ENCODE results near the gene ASPN. TPM values are rescaled to one million over a fixed set of nuclear protein-coding genes. Genes with fewer than 3 reads are reported as not detected.

The ASPN gene
- total RNA-seq, 2 experiments from 2014 or later: not detected

DNA sequence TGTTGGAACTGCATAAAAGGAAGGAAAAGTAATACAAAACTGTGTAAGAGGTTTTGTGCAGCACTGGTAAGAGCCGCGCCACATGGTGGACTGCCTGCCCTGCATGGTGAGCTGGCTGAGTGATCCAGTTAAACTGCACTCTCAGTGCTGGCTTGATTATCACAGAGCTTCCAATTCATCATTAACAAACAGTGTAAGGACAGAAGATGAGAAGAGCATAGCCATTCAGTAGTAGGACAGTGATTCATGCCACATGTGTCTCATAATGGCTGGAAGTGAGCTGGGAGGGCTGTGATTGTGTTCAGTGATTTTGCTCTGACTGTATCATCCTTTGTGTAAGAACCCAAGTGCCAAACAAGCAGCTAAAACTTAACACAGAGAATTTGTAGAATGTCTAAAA lies 14.1 kb downstream of the ASPN start:
- H3K4me3 ChIP-seq (ENCODE audit: low read depth, low read length, poor library complexity, severe bottlenecking): no peak overlapping the region
- no TSS peak for BruUV-seq (replicated peaks)
- no peaks in the 10 kb centered on the region for H3K9me2 ChIP-seq (ENCODE audit: insufficient read depth, low read length)
- no peaks in the 10 kb centered on the region for H4K20me1 ChIP-seq (ENCODE audit: insufficient read depth, low read length)
- H3K9me3 ChIP-seq (ENCODE audit: low read length): no peaks in the 10 kb centered on the region
- no peak overlapping the region for H2AFZ ChIP-seq (ENCODE audit: low read length)
- intact Hi-C loops (cut with micrococcal nuclease; ENCODE audit: unreplicated experiment): no loop called here
- POLR2A ChIA-PET: no interaction called here
- H3K27ac ChIP-seq (ENCODE audit: low read depth, low read length, poor library complexity, severe bottlenecking): no peak overlapping the region
- no peak for DNase-seq (ENCODE audit: low spot score)
- H3K79me2 ChIP-seq (ENCODE audit: insufficient read depth, low read depth, low read length): no peaks in the 10 kb centered on the region
- no peaks in the 10 kb centered on the region for H3K36me3 ChIP-seq (ENCODE audit: insufficient read depth, low read length)
- TF ChIP-seq EZH2phosphoT487 (IDR thresholded peaks at IDR 0.05; ENCODE audit: borderline replicate concordance, low read depth, low read length): no peak
- TF ChIP-seq, protein P1, sequence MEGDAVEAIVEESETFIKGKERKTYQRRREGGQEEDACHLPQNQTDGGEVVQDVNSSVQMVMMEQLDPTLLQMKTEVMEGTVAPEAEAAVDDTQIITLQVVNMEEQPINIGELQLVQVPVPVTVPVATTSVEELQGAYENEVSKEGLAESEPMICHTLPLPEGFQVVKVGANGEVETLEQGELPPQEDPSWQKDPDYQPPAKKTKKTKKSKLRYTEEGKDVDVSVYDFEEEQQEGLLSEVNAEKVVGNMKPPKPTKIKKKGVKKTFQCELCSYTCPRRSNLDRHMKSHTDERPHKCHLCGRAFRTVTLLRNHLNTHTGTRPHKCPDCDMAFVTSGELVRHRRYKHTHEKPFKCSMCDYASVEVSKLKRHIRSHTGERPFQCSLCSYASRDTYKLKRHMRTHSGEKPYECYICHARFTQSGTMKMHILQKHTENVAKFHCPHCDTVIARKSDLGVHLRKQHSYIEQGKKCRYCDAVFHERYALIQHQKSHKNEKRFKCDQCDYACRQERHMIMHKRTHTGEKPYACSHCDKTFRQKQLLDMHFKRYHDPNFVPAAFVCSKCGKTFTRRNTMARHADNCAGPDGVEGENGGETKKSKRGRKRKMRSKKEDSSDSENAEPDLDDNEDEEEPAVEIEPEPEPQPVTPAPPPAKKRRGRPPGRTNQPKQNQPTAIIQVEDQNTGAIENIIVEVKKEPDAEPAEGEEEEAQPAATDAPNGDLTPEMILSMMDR (conservative IDR thresholded peaks at IDR 0.05; ENCODE audit: low read length): no peak
- no peaks in the 10 kb centered on the region for H3K4me1 ChIP-seq (ENCODE audit: insufficient read depth, low read length, poor library complexity, severe bottlenecking)
- H3K4me2 ChIP-seq (ENCODE audit: low read length): no peak overlapping the region
- CTCF ChIA-PET (ENCODE audit: unreplicated experiment): no interaction called here

DNA sequence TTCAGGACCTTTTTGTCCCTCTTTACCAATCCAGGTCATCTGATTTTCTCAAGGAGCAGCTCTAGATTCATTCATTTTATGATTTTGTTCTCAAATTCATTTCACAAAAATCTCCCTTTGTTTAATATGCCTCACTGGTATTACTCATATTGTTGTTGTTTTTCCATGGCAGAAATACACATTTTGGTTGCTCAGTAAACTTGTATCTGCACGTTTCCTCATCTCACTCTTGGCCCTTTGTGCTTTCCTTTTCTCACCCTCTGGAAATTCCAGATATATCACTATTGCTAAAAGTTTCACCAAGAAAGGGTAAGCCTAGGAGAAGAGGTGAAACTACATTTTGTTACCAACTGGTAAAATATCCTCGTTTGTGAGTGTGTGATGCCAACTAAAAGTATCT lies 14.8 kb downstream of the ASPN start:
- TF ChIP-seq, protein P1 (conservative IDR thresholded peaks at IDR 0.05; ENCODE audit: low read length): no peak
- TF ChIP-seq EZH2phosphoT487 (IDR thresholded peaks at IDR 0.05; ENCODE audit: borderline replicate concordance, low read depth, low read length): no peak

DNA sequence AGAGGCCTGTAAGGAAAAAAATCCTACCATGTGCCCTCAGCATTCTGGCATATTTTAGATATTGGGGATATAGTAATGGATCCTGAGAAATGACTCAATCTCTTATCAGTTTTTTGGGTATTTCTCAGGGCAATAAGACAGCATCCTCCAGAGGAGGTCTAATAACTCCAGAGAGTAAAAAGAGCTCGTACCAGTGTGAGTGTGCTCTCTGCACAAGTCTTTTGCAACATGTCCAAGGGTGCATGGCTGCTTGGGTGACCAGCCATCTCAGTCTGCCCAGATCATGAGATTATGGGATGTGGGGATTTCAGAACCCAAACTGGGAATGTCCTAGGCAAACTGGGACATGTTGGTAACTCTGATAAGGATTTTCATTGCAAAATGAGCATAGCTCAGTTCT lies 15.3 kb downstream of the ASPN start:
- no TSS peak for BruUV-seq (replicated peaks)
- H3K9me3 ChIP-seq (ENCODE audit: low read length): no peaks in the 10 kb centered on the region
- intact Hi-C loops (cut with micrococcal nuclease; ENCODE audit: unreplicated experiment): no loop called here
- no peaks in the 10 kb centered on the region for H4K20me1 ChIP-seq (ENCODE audit: insufficient read depth, low read length)
- H3K4me3 ChIP-seq (ENCODE audit: low read depth, low read length, poor library complexity, severe bottlenecking): no peak overlapping the region
- POLR2A ChIA-PET: no interaction called here
- CTCF ChIA-PET (ENCODE audit: unreplicated experiment): no interaction called here
- H3K36me3 ChIP-seq (ENCODE audit: insufficient read depth, low read length): no peaks in the 10 kb centered on the region
- no peak for DNase-seq (ENCODE audit: low spot score)
- H2AFZ ChIP-seq (ENCODE audit: low read length): no peak overlapping the region
- no peak overlapping the region for H3K4me2 ChIP-seq (ENCODE audit: low read length)
- no peak for TF ChIP-seq EZH2phosphoT487 (IDR thresholded peaks at IDR 0.05; ENCODE audit: borderline replicate concordance, low read depth, low read length)
- TF ChIP-seq, protein P1 (conservative IDR thresholded peaks at IDR 0.05; ENCODE audit: low read length): no peak
- H3K79me2 ChIP-seq (ENCODE audit: insufficient read depth, low read depth, low read length): no peaks in the 10 kb centered on the region
- no peak overlapping the region for H3K27ac ChIP-seq (ENCODE audit: low read depth, low read length, poor library complexity, severe bottlenecking)
- H3K9me2 ChIP-seq (ENCODE audit: insufficient read depth, low read length): no peaks in the 10 kb centered on the region
- no peaks in the 10 kb centered on the region for H3K4me1 ChIP-seq (ENCODE audit: insufficient read depth, low read length, poor library complexity, severe bottlenecking)

More for the DNA sequence above, 14.8 kb downstream of the ASPN start:
- Histone ChIP-seq H3K9me2 (ENCODE audit: insufficient read depth, low read length) (no peaks in the 10 kb centered on the region), H3K79me2 (ENCODE audit: insufficient read depth, low read depth, low read length) (no peaks in the 10 kb centered on the region), H3K4me2 (ENCODE audit: low read length) (no peak overlapping the region), H3K9me3 (ENCODE audit: low read length) (no peaks in the 10 kb centered on the region), H4K20me1 (ENCODE audit: insufficient read depth, low read length) (no peaks in the 10 kb centered on the region), H3K36me3 (ENCODE audit: insufficient read depth, low read length) (no peaks in the 10 kb centered on the region), H3K4me1 (ENCODE audit: insufficient read depth, low read length, poor library complexity, severe bottlenecking) (no peaks in the 10 kb centered on the region), H2AFZ (ENCODE audit: low read length) (no peak overlapping the region), H3K27ac (ENCODE audit: low read depth, low read length, poor library complexity, severe bottlenecking) (no peak overlapping the region), H3K4me3 (ENCODE audit: low read depth, low read length, poor library complexity, severe bottlenecking) (no peak overlapping the region)
- CTCF ChIA-PET (ENCODE audit: unreplicated experiment): no interaction called here
- BruUV-seq (replicated peaks): no TSS peak
- intact Hi-C loops (cut with micrococcal nuclease; ENCODE audit: unreplicated experiment): no loop called here
- DNase-seq (ENCODE audit: low spot score): no peak
- POLR2A ChIA-PET: interaction anchor here (0.6 kb wide), 1 partner anchor 846 kb away, joined by 3 read pairs; no protein-coding TSS in a partner anchor
